SK-N-SH treated with all-trans-retinoic acid at 6 μM for 48 hours (cell line): ENCODE data around the gene FAM13A.

ENCODE experiments used
- BACH2 ChIP-seq: fragments of 250-450 bp; sonication (Bioruptor Pico); IDR thresholded peaks from 2 replicates; pipeline ENCODE4 v1.9.0; 2021; ENCODE audit warnings: mild to moderate bottlenecking, borderline replicate concordance
- CREB5 ChIP-seq: fragments of 250-450 bp; sonication (Bioruptor Pico); IDR thresholded peaks from 2 replicates; pipeline ENCODE4 v1.5.1; 2020; ENCODE audit warnings: low read depth, mild to moderate bottlenecking, moderate library complexity
- PATZ1 ChIP-seq: fragments of 250-450 bp; sonication (Bioruptor Pico); IDR thresholded peaks from 2 replicates; pipeline ENCODE4 v1.8.0; 2020; ENCODE audit warnings: mild to moderate bottlenecking, moderate library complexity, borderline replicate concordance
- PPARA ChIP-seq: fragments of 250-450 bp; sonication (Bioruptor Pico); IDR thresholded peaks from 2 replicates; pipeline ENCODE4 v1.5.0; 2020; ENCODE audit warnings: mild to moderate bottlenecking, borderline replicate concordance
- RARB ChIP-seq: fragments of 250-450 bp; sonication (Bioruptor Pico); IDR thresholded peaks from 2 replicates; pipeline ENCODE4 v1.8.0; 2021; ENCODE audit warnings: mild to moderate bottlenecking, moderate library complexity
- SNAI2 ChIP-seq: fragments of 250-450 bp; sonication (Bioruptor Pico); IDR thresholded peaks from 2 replicates; pipeline ENCODE4 v1.5.0; 2020; ENCODE audit warnings: mild to moderate bottlenecking, moderate library complexity
- TSHZ2 ChIP-seq: fragments of 250-450 bp; sonication (Bioruptor Pico); IDR thresholded peaks from 2 replicates; pipeline ENCODE4 v1.5.0; 2020; ENCODE audit warnings: mild to moderate bottlenecking, moderate library complexity
- ZFP3 ChIP-seq: fragments of 250-450 bp; sonication (Bioruptor Pico); IDR thresholded peaks from 2 replicates; pipeline ENCODE4 v1.5.0; 2020; ENCODE audit warnings: mild to moderate bottlenecking, moderate library complexity

GRCh38 chr4:89067417-89067816 lies 10.4 kb upstream of the FAM13A start:
- no peak for TF ChIP-seq BACH2 (CRISPR knock-in tag)
- no peak for TF ChIP-seq SNAI2 (CRISPR knock-in tag)
- TF ChIP-seq PATZ1 (CRISPR knock-in tag) = no peak
- no peak for TF ChIP-seq RARB (CRISPR knock-in tag)
- TF ChIP-seq CREB5 = no peak
- TF ChIP-seq PPARA = no peak
- no peak for TF ChIP-seq ZFP3 (CRISPR knock-in tag)
- TF ChIP-seq TSHZ2 (CRISPR knock-in tag) = no peak
